HCT116 (cell line): ENCODE results near the gene IL18RAP. TPM values are rescaled to one million over a fixed set of nuclear protein-coding genes. Genes with fewer than 3 reads are reported as not detected.

Experiments
- ATAC-seq: fragments of 200-7000 bp; cut with Tn5 transposase; 2 replicates; pipeline ENCODE4 v1.9.1; 2020; ENCODE audit warnings: mild to moderate bottlenecking, moderate library complexity
- BruUV-seq: library from RNA; stranded (reverse); fragments of 400-500 nt; replicated peaks from 2 replicates; lab custom pipeline; 2021; lab: Mats Ljungman, UMichigan
- CTCF ChIA-PET: fragments of 300-600 bp; sonication (Branson Sonifier 250); formaldehyde crosslinking; loops from one replicate; lab custom pipeline; 2021; ENCODE audit warnings: antibody characterized with exemption; lab: Charles Lee
- POLR2A ChIA-PET: fragments of 300-600, 350-600 bp; sonication (Branson Sonifier 250); formaldehyde crosslinking; loops from one replicate; lab custom pipeline; 2021; ENCODE audit warnings: antibody characterized with exemption; lab: Charles Lee
- RAD21 ChIA-PET, 2 experiments: fragments of 300-600 bp; sonication (Branson Sonifier 250); formaldehyde crosslinking; loops; one replicate each; lab custom pipeline; 2023; ENCODE audit warnings: low total read pairs in 2 of 2; ENCODE audit not compliant: uncharacterized antibody in 2 of 2, unreplicated experiment in 2 of 2, low non-redundant PET in 1 of 2; lab: Charles Lee
- DNase-seq: peaks from one replicate; pipeline ENCODE4 v3.0.0-alpha.2; 2010; ENCODE audit warnings: low read depth, low spot score
- H2AFZ ChIP-seq: fragments of 200-600 bp; shearing (Covaris generic), sonication (generic); 2 replicates; pipeline ENCODE4 v1.6.1; 2017; ENCODE audit warnings: low read depth, mixed run types, mixed read lengths, antibody characterized with exemption, low read length; ENCODE audit not compliant: poor library complexity, severe bottlenecking
- H3K27ac ChIP-seq: 2 replicates; pipeline ENCODE4 v1.5.1; 2012; ENCODE audit warnings: low read depth, low read length
- H3K27me3 ChIP-seq: fragments of 200-600 bp; sonication (generic); 2 replicates; pipeline ENCODE4 v1.6.1; 2016; ENCODE audit warnings: mixed run types, low read length, mixed read lengths; ENCODE audit not compliant: insufficient read depth
- H3K36me3 ChIP-seq, 2 experiments: fragments of 200-500 bp in 1 of 2; fragments of 200-600 bp in 1 of 2; sonication (Bioruptor generic) in 1 of 2; sonication (generic) in 1 of 2; 2 replicates each; pipeline versions ENCODE4 v1.5.1 to v1.6.1; 2014 to 2016; ENCODE audit warnings: low read length in 2 of 2, inconsistent platforms in 1 of 2, mixed read lengths in 1 of 2, mixed run types in 1 of 2; ENCODE audit not compliant: insufficient read depth in 2 of 2, control insufficient read depth in 1 of 2
- H3K4me1 ChIP-seq, 2 experiments: fragments of 200-600 bp in 1 of 2; sonication (generic) in 1 of 2; 2 replicates each; pipeline versions ENCODE4 v1.5.1 to v1.6.1; 2012 to 2017; ENCODE audit warnings: low read length in 2 of 2, inconsistent platforms in 1 of 2, mild to moderate bottlenecking in 1 of 2, mixed read lengths in 1 of 2, mixed run types in 1 of 2, moderate library complexity in 1 of 2; ENCODE audit not compliant: insufficient read depth in 2 of 2, control insufficient read depth in 1 of 2
- H3K4me2 ChIP-seq: fragments of 200-600 bp; sonication (generic); 2 replicates; pipeline ENCODE4 v1.6.1; 2017; ENCODE audit warnings: mixed run types, low read length, mixed read lengths
- H3K4me3 ChIP-seq, 2 experiments: fragments of 200-600 bp in 1 of 2; sonication (generic) in 1 of 2; replicated peaks in 1 of 2; 2 replicates each; pipeline ENCODE4 v1.5.1; 2011 to 2016; ENCODE audit warnings: low read length in 2 of 2, control low read depth in 1 of 2, low read depth in 1 of 2, mild to moderate bottlenecking in 1 of 2, mixed read lengths in 1 of 2, mixed run types in 1 of 2
- H3K79me2 ChIP-seq: fragments of 200-600 bp; sonication (generic); 2 replicates; pipeline ENCODE4 v1.6.1; 2017; ENCODE audit warnings: mild to moderate bottlenecking, mixed run types, low read length, moderate library complexity, mixed read lengths; ENCODE audit not compliant: insufficient read depth
- H3K9ac ChIP-seq: fragments of 200-600 bp; sonication (generic); 2 replicates; pipeline ENCODE4 v1.6.1; 2016; ENCODE audit warnings: low read length, mixed read lengths
- H3K9me2 ChIP-seq: fragments of 200-600 bp; sonication (generic), shearing (Covaris generic); 2 replicates; pipeline ENCODE4 v1.6.1; 2017; ENCODE audit warnings: mixed run types, mild to moderate bottlenecking, moderate library complexity; ENCODE audit not compliant: insufficient read depth
- H3K9me3 ChIP-seq, 2 experiments: fragments of 200-500 bp in 1 of 2; fragments of 200-600 bp in 1 of 2; sonication (Bioruptor generic) in 1 of 2; sonication (generic) in 1 of 2; 2 replicates each; pipeline ENCODE4 v1.6.1; 2014 to 2017; ENCODE audit warnings: low read length in 2 of 2, mixed read lengths in 2 of 2, inconsistent platforms in 1 of 2, low read depth in 1 of 2, mild to moderate bottlenecking in 1 of 2, mixed run types in 1 of 2, moderate library complexity in 1 of 2; ENCODE audit not compliant: control insufficient read depth in 1 of 2, insufficient read depth in 1 of 2
- H4K20me1 ChIP-seq: fragments of 200-600 bp; sonication (generic), shearing (Covaris generic); 2 replicates; pipeline ENCODE4 v1.6.1; 2017; ENCODE audit warnings: mixed run types, mild to moderate bottlenecking, moderate library complexity; ENCODE audit not compliant: insufficient read depth
- ELF1 ChIP-seq: IDR thresholded peaks from 2 replicates; pipeline ENCODE4 v1.6.1; 2012; ENCODE audit warnings: low read depth, borderline replicate concordance
- MAX ChIP-seq: IDR thresholded peaks from 2 replicates; pipeline ENCODE4 v1.6.1; 2012
- POLR2AphosphoS5 ChIP-seq: IDR thresholded peaks from 2 replicates; pipeline ENCODE4 v1.6.1; 2011; ENCODE audit warnings: mild to moderate bottlenecking, low read depth, low read length, moderate library complexity
- REST ChIP-seq: IDR thresholded peaks from 2 replicates; pipeline ENCODE4 v1.6.1; 2012; ENCODE audit warnings: low read depth
- SIN3A ChIP-seq: IDR thresholded peaks from 2 replicates; pipeline ENCODE4 v1.6.1; 2012; ENCODE audit warnings: low read depth
- SRF ChIP-seq: IDR thresholded peaks from 2 replicates; pipeline ENCODE4 v1.6.1; 2012; ENCODE audit warnings: low read depth
- TCF7L2 ChIP-seq: IDR thresholded peaks from 2 replicates; pipeline ENCODE4 v1.7.0; 2011; ENCODE audit warnings: borderline replicate concordance, inconsistent platforms; ENCODE audit not compliant: insufficient read depth, insufficient read length; ENCODE audit errors: extremely low read depth
- YY1 ChIP-seq: IDR thresholded peaks from 2 replicates; pipeline ENCODE4 v1.6.1; 2011; ENCODE audit warnings: low read length, low read depth, moderate library complexity, mild to moderate bottlenecking; ENCODE audit not compliant: insufficient replicate concordance; ENCODE audit errors: extremely low read depth
- intact Hi-C: fragments of 100-400 bp; cut with micrococcal nuclease; formaldehyde crosslinking; loops from 2 replicates; pipeline ENCODE4 v1.10.0; 2022
- total RNA-seq: library from RNA; stranded (reverse); gene quantifications from one replicate; pipeline ENCODE4 v1.2.1, GENCODE V29; 2021; ENCODE audit not compliant: unreplicated experiment

IL18RAP gene
- total RNA-seq, 1 experiment from 2014 or later: not detected

GRCh38 chr2:102427249-102427648 is 4.3 kb downstream of the IL18RAP start:
- CTCF ChIA-PET: no interaction called here
- BruUV-seq: no TSS peak
- no peak for TF ChIP-seq SRF
- no peak for TF ChIP-seq MAX
- TF ChIP-seq ELF1: no peak
- TF ChIP-seq REST: no peak
- no peak for TF ChIP-seq SIN3A
- no peak for TF ChIP-seq TCF7L2
- no peak for TF ChIP-seq YY1
- no peak for TF ChIP-seq POLR2AphosphoS5
- TF ChIP-seq, all 23 proteins: peak for 0
- RAD21 ChIA-PET: no interaction called here
- DNase-seq: no peak
- Histone ChIP-seq H4K20me1 (no peaks in the 10 kb centered on the region), H3K9me3 (no peaks in the 10 kb centered on the region), H3K4me2 (no peak overlapping the region), H3K9me2 (no peaks in the 10 kb centered on the region), H3K9ac (no peak overlapping the region), H3K27ac (no peak overlapping the region), H3K27me3 (0 out of 2 replicates have a peak, but pooled peaks cover 3% of the 10 kb centered on the region), H3K4me3 (no peak overlapping the region), H2AFZ (no peak overlapping the region), H3K36me3 (no peaks in the 10 kb centered on the region), H3K79me2 (no peaks in the 10 kb centered on the region), H3K4me1 (no peaks in the 10 kb centered on the region)
- intact Hi-C loops: no loop called here
- POLR2A ChIA-PET: no interaction called here
- no peak for ATAC-seq
